Ovary (tissue), 9 donors: ENCODE data around the gene SLC1A2. TPM values are rescaled to one million over a fixed set of nuclear protein-coding genes. Genes with fewer than 3 reads are reported as not detected.

ENCODE experiments used
- DNase-seq, 5 donors: peaks; one replicate each; pipeline ENCODE4 v3.0.0-alpha.2; 2019 to 2020
- H3K27ac ChIP-seq, 2 donors: fragments of 200-600 bp; one replicate each; pipeline versions ENCODE4 v1.5.1 to v1.8.0; 2019 to 2022
- H3K27me3 ChIP-seq: fragments of 200-600 bp; one replicate; pipeline ENCODE4 v1.8.0; 2022
- H3K36me3 ChIP-seq: fragments of 200-600 bp; sonication (generic); one replicate; pipeline ENCODE4 v1.5.1; 2019
- H3K4me1 ChIP-seq: one replicate; pipeline ENCODE4 v1.8.1; 2013; ENCODE audit warnings: mild to moderate bottlenecking, moderate library complexity; ENCODE audit not compliant: insufficient read depth
- H3K4me3 ChIP-seq: fragments of 200-600 bp; sonication (generic); one replicate; pipeline ENCODE4 v1.5.1; 2017
- H3K9me3 ChIP-seq, 2 donors: fragments of 200-600 bp in 1 of 2; sonication (generic) in 1 of 2; one replicate each; pipeline versions ENCODE4 v1.5.1 to v1.8.1; 2013 to 2019; ENCODE audit warnings: mild to moderate bottlenecking in 1 of 2, moderate library complexity in 1 of 2
- CTCF ChIP-seq, 3 donors: fragments of 450-650 bp in 2 of 3; fragments of 200-600 bp in 1 of 3; IDR thresholded peaks; one replicate each; pipeline versions ENCODE4 v1.5.1 to v1.8.0; 2016 to 2022; ENCODE audit warnings: antibody characterized with exemption in 3 of 3, mild to moderate bottlenecking in 1 of 3
- EP300 ChIP-seq: sonication (generic); formaldehyde crosslinking; IDR thresholded peaks from one replicate; pipeline ENCODE4 v1.6.1; 2017; ENCODE audit warnings: antibody characterized with exemption
- POLR2A ChIP-seq: fragments of 450-650 bp; IDR thresholded peaks from one replicate; pipeline ENCODE4 v1.6.1; 2017; ENCODE audit warnings: antibody characterized with exemption, mild to moderate bottlenecking, moderate library complexity
- WGBS, 3 donors: extraction: QIAGEN DNeasy Blood & Tissue Kit in 1 of 3; methylation state at CpG; one replicate each; pipeline versions ENCODE4 v1.1.5 to v1.1.7; 2013 to 2017; 5-methylcytosine and 5-hydroxymethylcytosine counted together
- intact Hi-C, 4 donors: fragments of 100-400 bp; cut with DNase I; formaldehyde crosslinking; loops; one replicate each; pipeline versions ENCODE4 v1.11.0 to v1.15.1; 2022 to 2023
- polyA plus RNA-seq, 2 donors: library from polyadenylated mRNA; stranded (reverse); fragments of 200-250 nt in 1 of 2; fragments of 350-450 nt in 1 of 2; fragmentation: Illumina TruSeq in 1 of 2; extraction: RNeasy Lipid Tissue Mini Kit (QIAGEN cat#74804) in 1 of 2; gene quantifications; one replicate each; pipeline ENCODE4 v1.2.3, GENCODE V29; 2013 to 2014
- total RNA-seq, 7 donors: library from RNA; depleted of rRNA in 2 of 7; stranded (reverse); fragments of >200 nt in 2 of 7; fragmentation: NEBNext Ultra II Directional in 3 of 7; extraction: Animal tissue kit (Norgen Biotek cat#: 25700) in 3 of 7; gene quantifications; one replicate each; pipeline versions ENCODE4 v1.1.0 to v1.2.4, GENCODE V29; 2016 to 2023
- donor health status: DM: no; HTN: no; CAD: no; lungs with moderate emphysema.
- donor health status: DM: no; HTN: no; CAD: no.
- donor health status: Bipolar disorder and iron deficiency.
- donor health status: DM: yes; HTN: yes; CAD: no.
- donor health status: DM: no; HTN: no; CAD: no.
- donor health status: DM: yes; HTN: yes; CAD: no.

The SLC1A2 gene
- total and polyA plus RNA-seq, 9 donors: 0.02 to 0.80 (median 0.15) TPM

- no peak for DNase-seq
- WGBS, 3 donors: 84 to 92% (median 87%) methylated on average over 1 of the region's 1 CpG
- H3K36me3 ChIP-seq: no peaks in the 10 kb centered on the region
- H3K4me1 ChIP-seq: no peaks in the 10 kb centered on the region
- TF ChIP-seq CTCF (IDR thresholded peaks at IDR 0.05): no peak
- TF ChIP-seq EP300: no peak
- no peak for TF ChIP-seq POLR2A
- intact Hi-C loops: no loop called here
- H3K4me3 ChIP-seq: no peak overlapping the region
- H3K27ac ChIP-seq: no peak overlapping the region
- H3K9me3 ChIP-seq: no peaks in the 10 kb centered on the region
- H3K27me3 ChIP-seq: no peaks in the 10 kb centered on the region
Observed at GRCh38 chr11:35298369-35298768, 121.0 kb downstream of the SLC1A2 start.

DNA sequence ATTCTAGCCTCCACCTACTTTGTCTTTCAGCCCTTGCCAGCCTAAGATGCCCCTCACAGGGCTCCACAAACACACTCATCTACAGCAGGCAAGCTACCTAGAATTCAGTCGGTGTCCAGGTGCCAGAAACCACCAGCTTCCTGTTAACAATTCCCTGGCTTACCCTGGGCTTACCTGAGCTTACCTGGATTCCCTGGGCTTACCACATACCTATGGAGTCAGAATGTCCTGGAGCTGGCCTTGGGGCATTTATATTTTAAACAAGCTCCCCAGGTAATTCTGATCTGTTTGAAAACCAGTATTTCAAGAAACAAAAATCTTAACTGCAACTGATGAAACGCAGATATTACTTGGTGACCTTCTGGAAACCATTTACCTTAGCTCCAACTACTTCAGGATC is 123.6 kb downstream of the SLC1A2 start:
- H3K36me3 ChIP-seq: no peaks in the 10 kb centered on the region
- intact Hi-C loops: no loop called here
- DNase-seq: no peak
- no peaks in the 10 kb centered on the region for H3K9me3 ChIP-seq
- WGBS, 3 donors: 93 to 97% (median 93%) methylated on average over 2 of the region's 2 CpGs
- no peak overlapping the region for H3K27ac ChIP-seq
- H3K4me3 ChIP-seq: no peak overlapping the region
- no peaks in the 10 kb centered on the region for H3K27me3 ChIP-seq
- no peak for TF ChIP-seq CTCF (IDR thresholded peaks at IDR 0.05)
- TF ChIP-seq EP300: no peak
- TF ChIP-seq POLR2A: no peak
- H3K4me1 ChIP-seq: no peaks in the 10 kb centered on the region

DNA sequence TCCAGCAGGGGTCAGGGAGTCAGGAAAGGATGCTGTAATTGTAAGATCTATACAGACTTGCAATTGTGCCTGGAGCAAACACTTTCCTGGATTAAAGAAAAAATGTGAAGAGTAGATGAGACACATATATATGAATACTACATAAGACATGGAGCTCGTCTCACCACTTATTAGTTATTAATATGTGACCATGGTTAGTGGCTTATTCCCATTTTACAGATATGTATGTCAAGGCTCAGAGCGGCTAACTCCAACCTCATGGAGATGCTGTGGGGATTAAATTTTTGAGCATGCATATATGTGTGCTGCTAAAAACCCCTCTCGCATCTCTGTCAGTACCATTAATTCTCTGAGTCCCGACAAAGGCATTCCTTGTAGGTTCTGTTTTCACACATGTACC is 125.7 kb downstream of the SLC1A2 start:
- intact Hi-C loops: no loop called here
- no peak for DNase-seq
- TF ChIP-seq POLR2A (no peak), EP300 (no peak), CTCF (IDR thresholded peaks at IDR 0.05) (no peak)
- Histone ChIP-seq H3K27ac (no peak overlapping the region), H3K27me3 (no peaks in the 10 kb centered on the region), H3K36me3 (no peaks in the 10 kb centered on the region), H3K9me3 (no peaks in the 10 kb centered on the region), H3K4me1 (no peaks in the 10 kb centered on the region), H3K4me3 (no peak overlapping the region)
- 95 to 96% (median 95%) methylated on average over 4 of the region's 4 CpGs for WGBS, 3 donors

- TF ChIP-seq CTCF (IDR thresholded peaks at IDR 0.05) (no peak), POLR2A (no peak), EP300 (no peak)
- Histone ChIP-seq H3K36me3 (no peaks in the 10 kb centered on the region), H3K4me1 (no peaks in the 10 kb centered on the region), H3K4me3 (no peak overlapping the region), H3K9me3 (no peaks in the 10 kb centered on the region), H3K27ac (no peak overlapping the region), H3K27me3 (no peaks in the 10 kb centered on the region)
- intact Hi-C loops: no loop called here
- WGBS, 3 donors: 54 to 65% (median 59%) methylated on average over 3 of the region's 3 CpGs
- DNase-seq: no peak
Observed at GRCh38 chr11:35293035-35293434, 126.3 kb downstream of the SLC1A2 start.

GRCh38 chr11:35292279-35292678 is 127.1 kb downstream of the SLC1A2 start:
- intact Hi-C loops: no loop called here
- Histone ChIP-seq H3K4me1 (no peaks in the 10 kb centered on the region), H3K27me3 (no peaks in the 10 kb centered on the region), H3K9me3 (no peaks in the 10 kb centered on the region), H3K4me3 (no peak overlapping the region), H3K27ac (no peak overlapping the region), H3K36me3 (no peaks in the 10 kb centered on the region)
- TF ChIP-seq POLR2A: no peak
- TF ChIP-seq EP300: no peak
- TF ChIP-seq CTCF (IDR thresholded peaks at IDR 0.05): no peak
- DNase-seq: no peak
- WGBS, 3 donors: 80 to 87% (median 82%) methylated on average over 5 of the region's 5 CpGs
